Muscle of leg (tissue), 11 donors: ENCODE results near the gene OR10A3. TPM values are rescaled to one million over a fixed set of nuclear protein-coding genes. Genes with fewer than 3 reads are reported as not detected.

Experiments used
- DNase-seq: peaks from one replicate; pipeline ENCODE4 v3.0.0; 2013
- H3K27ac ChIP-seq: one replicate; pipeline ENCODE4 v1.5.1; 2013; ENCODE audit warnings: mild to moderate bottlenecking, low read length, control low read depth
- H3K27me3 ChIP-seq: one replicate; pipeline ENCODE4 v1.6.1; 2013; ENCODE audit warnings: low read length; ENCODE audit not compliant: control insufficient read depth, insufficient read depth
- H3K36me3 ChIP-seq: one replicate; pipeline ENCODE4 v1.6.1; 2013; ENCODE audit warnings: low read length; ENCODE audit not compliant: control insufficient read depth, insufficient read depth
- H3K4me1 ChIP-seq: one replicate; pipeline ENCODE4 v1.6.1; 2013; ENCODE audit warnings: low read length; ENCODE audit not compliant: control insufficient read depth, insufficient read depth
- H3K4me3 ChIP-seq: one replicate; pipeline ENCODE4 v1.5.1; 2013; ENCODE audit warnings: low read length, control low read depth
- H3K9me3 ChIP-seq: replicated peaks from 2 replicates; pipeline ENCODE4 v1.6.1; 2013; ENCODE audit warnings: low read depth, low read length; ENCODE audit not compliant: control insufficient read depth
- WGBS: methylation state at CpG from one replicate; pipeline ENCODE4 v1.1.5; 2013; ENCODE audit warnings: missing lambda C conversion rate; ENCODE audit not compliant: insufficient coverage; 5-methylcytosine and 5-hydroxymethylcytosine counted together
- polyA plus RNA-seq, 8 donors: library from polyadenylated mRNA; unstranded; fragments of 120-200 nt; gene quantifications; one replicate each; pipeline versions ENCODE4 v1.2.1 to v1.2.3, GENCODE V29; 2013; ENCODE audit warnings: inconsistent platforms in 1 of 8, low replicate concordance in 1 of 8; ENCODE audit not compliant: insufficient read length in 8 of 8, insufficient read depth in 1 of 8
- total RNA-seq: library from RNA; stranded (reverse); fragments of 120-200 nt; gene quantifications from one replicate; pipeline ENCODE4 v1.2.4, GENCODE V29; 2013

The OR10A3 gene
- total and polyA plus RNA-seq, 9 donors = 0.04 to 0.17 (median 0.12) TPM; not detected in 6

- Histone ChIP-seq H3K27ac (no peak overlapping the region), H3K36me3 (no peaks in the 10 kb centered on the region), H3K4me1 (no peaks in the 10 kb centered on the region), H3K4me3 (no peak overlapping the region), H3K9me3 (peaks cover 21% of the 10 kb centered on the region), H3K27me3 (no peaks in the 10 kb centered on the region)
- no CpG with 5 or more reads among the region's 5 CpGs for WGBS
- DNase-seq = no peak
Measured at GRCh38 chr11:7941146-7941545, 362 bp downstream of the OR10A3 start.

DNA sequence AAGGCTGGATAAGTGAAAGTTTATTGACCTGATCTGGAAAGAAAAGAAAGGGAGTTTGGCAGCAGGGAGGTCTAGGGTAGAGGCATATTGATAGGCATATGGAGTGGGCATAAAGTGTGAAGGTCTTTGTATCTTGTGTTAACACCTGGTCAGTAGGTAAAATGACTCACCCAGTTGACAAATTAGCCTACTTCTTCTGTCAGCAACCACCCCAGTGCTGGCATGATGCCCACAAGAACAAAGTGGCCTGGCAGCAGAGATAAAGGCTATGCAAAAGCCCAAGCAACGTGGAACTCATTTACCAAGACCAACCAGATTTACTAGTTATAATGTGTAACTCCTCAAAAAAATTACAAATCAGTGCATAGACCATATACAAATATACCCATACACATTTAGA lies 4.9 kb downstream of the OR10A3 start:
- no CpG with 5 or more reads among the region's 1 CpG for WGBS
- Histone ChIP-seq H3K27me3 (no peaks in the 10 kb centered on the region), H3K9me3 (no peaks in the 10 kb centered on the region), H3K4me1 (no peaks in the 10 kb centered on the region), H3K27ac (no peak overlapping the region), H3K36me3 (no peaks in the 10 kb centered on the region), H3K4me3 (no peak overlapping the region)
- DNase-seq = no peak

- Histone ChIP-seq H3K4me1 (no peaks in the 10 kb centered on the region), H3K4me3 (no peak within 1 kb of the TSS), H3K27ac (no peak within 1 kb of the TSS), H3K9me3 (no peaks in the 10 kb centered on the region), H3K36me3 (no peaks in the 10 kb centered on the region), H3K27me3 (no peaks in the 10 kb centered on the region)
- DNase-seq = no peak
- 70% methylated on average over 2 of the region's 4 CpGs for WGBS
Measured at GRCh38 chr11:7931168-7931567, 10.3 kb downstream of the OR10A3 start, which contains the start of gene OR10A6. OR10A6 (minus strand) TSS chr11:7931268; CDS start chr11:7928662, 2,606 bp downstream.

DNA sequence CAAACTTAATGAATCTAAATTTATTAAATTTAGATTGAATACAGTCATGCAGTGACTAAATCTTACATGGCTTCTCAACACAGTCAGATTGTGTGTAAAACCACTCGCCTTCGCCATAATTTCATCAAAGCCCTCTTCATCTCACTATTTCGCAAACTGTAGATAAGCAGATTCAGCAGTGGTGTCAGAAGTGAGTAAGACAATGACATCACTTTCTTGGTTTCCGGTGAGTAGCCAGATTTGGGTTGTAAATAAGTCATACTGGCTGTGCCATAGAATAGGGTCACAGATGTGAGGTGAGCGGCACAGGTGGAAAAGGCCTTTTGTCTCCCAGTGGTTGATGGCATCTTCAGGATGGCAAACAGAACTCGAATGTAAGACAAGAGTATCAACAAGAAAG lies 13.9 kb downstream of the OR10A3 start:
- Histone ChIP-seq H3K27me3 (no peaks in the 10 kb centered on the region), H3K9me3 (no peaks in the 10 kb centered on the region), H3K4me3 (no peak overlapping the region), H3K4me1 (no peaks in the 10 kb centered on the region), H3K27ac (no peak overlapping the region), H3K36me3 (no peaks in the 10 kb centered on the region)
- WGBS = 94% methylated on average over 2 of the region's 6 CpGs
- no peak for DNase-seq

DNA sequence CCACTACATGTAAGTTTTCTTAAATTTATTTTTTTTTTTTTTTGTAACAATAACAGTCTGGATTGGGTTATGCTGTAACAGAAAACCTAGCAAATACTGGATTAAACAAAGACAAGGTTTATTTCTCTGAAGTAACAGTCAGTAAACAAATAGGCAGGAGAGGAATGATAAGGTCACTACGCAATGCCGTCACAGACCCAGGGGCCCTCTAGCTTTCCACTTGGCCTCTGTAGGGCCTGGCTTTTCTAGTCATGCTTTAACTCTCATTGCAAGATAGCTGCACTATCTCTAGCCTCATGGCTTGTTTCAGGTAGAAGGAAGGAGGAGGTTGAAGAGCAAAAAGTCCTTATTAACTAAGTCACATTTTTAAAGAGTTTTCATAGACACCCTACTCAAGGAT lies 17.0 kb downstream of the OR10A3 start:
- no CpG with 5 or more reads among the region's 2 CpGs for WGBS
- H3K27ac ChIP-seq = no peak overlapping the region
- H3K4me1 ChIP-seq = no peaks in the 10 kb centered on the region
- no peaks in the 10 kb centered on the region for H3K9me3 ChIP-seq
- no peak overlapping the region for H3K4me3 ChIP-seq
- no peak for DNase-seq
- no peaks in the 10 kb centered on the region for H3K27me3 ChIP-seq
- no peaks in the 10 kb centered on the region for H3K36me3 ChIP-seq

DNA sequence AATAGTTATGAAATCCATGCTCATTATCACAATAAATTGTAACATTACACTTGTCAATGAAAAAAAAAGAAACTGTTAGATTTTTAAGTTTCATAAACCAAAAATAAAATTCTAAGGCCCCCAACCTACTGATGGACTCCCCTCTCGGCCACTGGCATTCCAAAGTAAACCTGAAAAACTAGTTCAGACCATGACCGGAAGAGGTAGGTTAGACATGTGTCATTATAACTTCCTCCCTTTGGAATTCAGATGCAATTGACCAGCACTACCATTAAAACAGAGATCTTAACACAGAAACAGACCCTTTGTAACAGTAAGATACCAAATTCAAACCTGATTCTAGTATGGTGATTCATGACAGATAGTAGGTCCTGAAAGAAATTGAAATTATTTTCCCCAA lies 23.4 kb downstream of the OR10A3 start:
- WGBS = no CpG with 5 or more reads among the region's 2 CpGs
- Histone ChIP-seq H3K36me3 (no peaks in the 10 kb centered on the region), H3K9me3 (no peaks in the 10 kb centered on the region), H3K4me3 (no peak overlapping the region), H3K4me1 (no peaks in the 10 kb centered on the region), H3K27ac (no peak overlapping the region), H3K27me3 (no peaks in the 10 kb centered on the region)
- no peak for DNase-seq

DNA sequence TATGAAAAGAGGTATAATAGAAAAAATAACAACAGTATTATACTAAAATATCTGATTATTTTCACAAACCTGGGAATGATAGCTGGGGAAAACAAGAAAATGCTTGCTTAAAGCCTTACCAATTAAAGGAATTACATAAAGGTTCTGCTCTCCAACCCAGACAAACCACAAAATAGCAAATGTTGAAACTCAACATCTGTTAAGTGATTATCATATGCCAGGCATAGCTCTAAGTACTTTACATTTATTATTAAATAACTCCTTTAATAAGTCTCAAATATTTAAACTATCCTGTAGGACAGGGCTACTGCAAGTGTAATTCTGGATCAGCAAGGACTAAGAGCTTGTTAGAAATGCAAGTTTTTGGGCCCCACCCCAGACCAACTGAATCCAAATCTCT lies 30.5 kb downstream of the OR10A3 start:
- Histone ChIP-seq H3K4me1 (no peaks in the 10 kb centered on the region), H3K36me3 (no peaks in the 10 kb centered on the region), H3K4me3 (no peak overlapping the region), H3K9me3 (no peaks in the 10 kb centered on the region), H3K27ac (no peak overlapping the region), H3K27me3 (no peaks in the 10 kb centered on the region)
- no peak for DNase-seq

DNA sequence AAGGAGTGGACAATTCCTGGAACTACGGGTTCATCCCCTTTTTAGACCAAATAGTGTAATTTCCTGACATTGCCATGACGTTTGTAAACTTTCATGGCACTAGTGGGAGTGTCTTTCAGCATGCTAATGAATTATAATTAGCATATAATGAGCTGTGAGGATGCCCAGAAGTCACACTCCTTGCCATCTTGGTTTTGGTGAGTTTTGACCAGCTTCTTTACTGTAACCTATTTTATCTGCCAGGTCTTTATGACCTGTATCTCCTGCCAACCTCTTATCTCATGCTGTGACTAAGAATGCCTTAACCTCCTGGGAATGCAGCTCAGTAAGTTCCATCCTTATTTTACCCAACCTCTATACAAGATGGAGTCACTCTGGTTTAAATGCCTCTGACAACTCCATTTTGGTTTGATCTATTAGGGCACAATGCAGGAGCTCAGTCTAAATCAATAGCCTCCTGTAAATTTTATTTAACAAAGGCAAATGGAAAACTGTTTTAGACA lies 31.2 kb downstream of the OR10A3 start:
- no peak for DNase-seq
- Histone ChIP-seq H3K27me3 (no peaks in the 10 kb centered on the region), H3K4me1 (no peaks in the 10 kb centered on the region), H3K27ac (no peak overlapping the region), H3K9me3 (no peaks in the 10 kb centered on the region), H3K4me3 (no peak overlapping the region), H3K36me3 (no peaks in the 10 kb centered on the region)
- WGBS = 80% methylated on average over 1 of the region's 2 CpGs

DNA sequence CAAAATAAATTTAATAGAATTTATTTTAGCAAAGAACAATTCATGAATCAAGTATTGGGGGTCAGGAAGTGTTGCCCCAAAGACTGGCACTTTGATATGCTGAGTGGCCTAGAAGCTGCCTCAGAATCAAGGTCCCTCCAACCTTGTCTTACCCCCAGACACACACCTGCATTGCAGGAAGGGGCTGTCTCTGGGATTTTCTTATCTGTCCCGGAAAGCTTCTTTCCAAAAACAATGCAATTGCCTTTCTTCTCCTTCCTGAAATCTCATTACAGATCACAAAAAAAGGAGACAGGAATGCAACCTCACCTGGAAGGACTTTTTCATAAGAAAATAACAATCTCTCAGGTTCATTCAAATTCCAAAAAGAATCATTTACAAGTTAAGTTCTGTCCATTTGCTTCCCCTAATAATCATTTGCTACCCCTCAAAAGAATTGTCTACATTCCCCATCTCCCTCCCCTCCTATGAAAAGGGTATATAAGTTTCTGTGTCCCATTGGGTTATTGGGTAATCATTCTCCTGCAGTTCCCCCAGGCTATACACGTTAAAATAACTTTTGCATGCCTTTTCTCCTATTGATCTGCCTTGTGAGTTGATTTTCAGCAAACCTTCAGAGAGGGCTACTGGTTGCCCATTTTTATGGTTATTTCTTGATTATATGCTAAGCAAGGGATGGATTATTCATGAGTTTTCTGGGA lies 31.8 kb downstream of the OR10A3 start:
- no peaks in the 10 kb centered on the region for H3K36me3 ChIP-seq
- H3K27me3 ChIP-seq = no peaks in the 10 kb centered on the region
- H3K4me1 ChIP-seq = no peaks in the 10 kb centered on the region
- DNase-seq = no peak
- no peak overlapping the region for H3K4me3 ChIP-seq
- WGBS = 67% methylated on average over 1 of the region's 2 CpGs
- H3K27ac ChIP-seq = no peak overlapping the region
- H3K9me3 ChIP-seq = no peaks in the 10 kb centered on the region

- no peak for DNase-seq
- Histone ChIP-seq H3K4me3 (no peak overlapping the region), H3K9me3 (no peaks in the 10 kb centered on the region), H3K4me1 (no peaks in the 10 kb centered on the region), H3K27ac (no peak overlapping the region), H3K36me3 (no peaks in the 10 kb centered on the region), H3K27me3 (no peaks in the 10 kb centered on the region)
- no CpG with 5 or more reads among the region's 3 CpGs for WGBS
Measured at GRCh38 chr11:7907121-7907520, 34.4 kb downstream of the OR10A3 start.

- no peaks in the 10 kb centered on the region for H3K36me3 ChIP-seq
- no peak overlapping the region for H3K27ac ChIP-seq
- H3K9me3 ChIP-seq = no peaks in the 10 kb centered on the region
- H3K27me3 ChIP-seq = no peaks in the 10 kb centered on the region
- no peak overlapping the region for H3K4me3 ChIP-seq
- WGBS = 0% methylated on average over 1 of the region's 4 CpGs
- DNase-seq = no peak
- H3K4me1 ChIP-seq = no peaks in the 10 kb centered on the region
Measured at GRCh38 chr11:7906481-7906880, 35.0 kb downstream of the OR10A3 start.
